GM23338 (cell line): ENCODE results near the gene RAB8B. TPM values are rescaled to one million over a fixed set of nuclear protein-coding genes. Genes with fewer than 3 reads are reported as not detected.

Experiments
- ATAC-seq: fragments of 200-7000 bp; cut with Tn5 transposase; 3 replicates; pipeline ENCODE4 v1.9.1; 2020
- DNase-seq: peaks from one replicate; pipeline ENCODE4 v3.0.0-alpha.2; 2015; ENCODE audit warnings: low spot score
- H2AFZ ChIP-seq: fragments of 200-600 bp; sonication (generic); 2 replicates; pipeline ENCODE4 v1.8.0; 2016; ENCODE audit warnings: antibody characterized with exemption, mild to moderate bottlenecking, moderate library complexity
- H3F3A ChIP-seq: fragments of 200-600 bp; sonication (generic); replicated peaks from 2 replicates; pipeline ENCODE4 v1.8.0; 2017; ENCODE audit warnings: antibody characterized with exemption, mixed run types, low read depth
- H3K27ac ChIP-seq: fragments of 200-600 bp; sonication (generic); 2 replicates; pipeline ENCODE4 v1.6.1; 2016; ENCODE audit warnings: low read depth
- H3K27me3 ChIP-seq: fragments of 200-600 bp; sonication (generic); 2 replicates; pipeline ENCODE4 v1.8.0; 2016; ENCODE audit warnings: mild to moderate bottlenecking, mixed run types, moderate library complexity; ENCODE audit not compliant: insufficient read depth
- H3K36me3 ChIP-seq: fragments of 200-600 bp; sonication (generic); 2 replicates; pipeline ENCODE4 v1.8.0; 2016; ENCODE audit warnings: mild to moderate bottlenecking; ENCODE audit not compliant: insufficient read depth
- H3K4me1 ChIP-seq: fragments of 200-600 bp; sonication (generic); 2 replicates; pipeline ENCODE4 v1.8.0; 2016; ENCODE audit warnings: mild to moderate bottlenecking, moderate library complexity; ENCODE audit not compliant: insufficient read depth
- H3K4me2 ChIP-seq: fragments of 200-600 bp; sonication (generic); 2 replicates; pipeline ENCODE4 v1.7.1; 2017; ENCODE audit warnings: mixed run types
- H3K4me3 ChIP-seq: fragments of 200-600 bp; sonication (generic); 2 replicates; pipeline ENCODE4 v1.6.1; 2016; ENCODE audit warnings: mixed run types
- H3K79me2 ChIP-seq: fragments of 200-600 bp; sonication (generic); replicated peaks from 2 replicates; pipeline ENCODE4 v1.8.0; 2017; ENCODE audit warnings: mild to moderate bottlenecking; ENCODE audit not compliant: insufficient read depth
- H3K9me2 ChIP-seq: fragments of 200-600 bp; sonication (generic); 2 replicates; pipeline ENCODE4 v1.8.0; 2017; ENCODE audit not compliant: insufficient read depth
- H4K20me1 ChIP-seq: fragments of 200-600 bp; sonication (generic); replicated peaks from 2 replicates; pipeline ENCODE4 v1.8.0; 2017; ENCODE audit warnings: mild to moderate bottlenecking; ENCODE audit not compliant: insufficient read depth
- H3K27ac Mint-ChIP-seq: 2 replicates; pipeline ENCODE4 v1.8.0; 2020; ENCODE audit warnings: inconsistent platforms, mild to moderate bottlenecking, moderate library complexity, mixed read lengths
- H3K27me3 Mint-ChIP-seq: 3 replicates; pipeline ENCODE4 v1.8.0; 2022; ENCODE audit warnings: low read depth, mild to moderate bottlenecking, moderate library complexity, mixed read lengths, inconsistent platforms; ENCODE audit not compliant: insufficient read depth, poor library complexity
- H3K36me3 Mint-ChIP-seq: 3 replicates; pipeline ENCODE4 v1.8.0; 2021; ENCODE audit warnings: low read depth, mild to moderate bottlenecking, inconsistent platforms, moderate library complexity, mixed read lengths
- H3K4me1 Mint-ChIP-seq: 3 replicates; pipeline ENCODE4 v1.8.0; 2020; ENCODE audit warnings: mild to moderate bottlenecking, inconsistent platforms, mixed read lengths
- H3K4me3 Mint-ChIP-seq: 3 replicates; pipeline ENCODE4 v1.8.0; 2021; ENCODE audit warnings: moderate library complexity, mild to moderate bottlenecking, inconsistent platforms, mixed read lengths
- H3K9me3 Mint-ChIP-seq: 3 replicates; pipeline ENCODE4 v1.8.0; 2020; ENCODE audit warnings: moderate library complexity, mild to moderate bottlenecking, inconsistent platforms, mixed read lengths
- CREB1 ChIP-seq: fragments of 250-450 bp; sonication (Bioruptor Pico); IDR thresholded peaks from 2 replicates; pipeline ENCODE4 v1.5.0; 2020; ENCODE audit warnings: low read depth, mild to moderate bottlenecking, moderate library complexity
- CTCF ChIP-seq, 2 experiments: fragments of 200-600 bp in 1 of 2; sonication (generic) in 1 of 2; conservative IDR thresholded peaks; 2 replicates each; pipeline versions ENCODE4 v1.5.1 to v1.6.1; 2016 to 2017; ENCODE audit warnings: antibody characterized with exemption in 2 of 2, low read depth in 2 of 2, mild to moderate bottlenecking in 2 of 2, moderate library complexity in 1 of 2
- EZH2 ChIP-seq: fragments of 200-600 bp; sonication (generic); IDR thresholded peaks from one replicate; pipeline ENCODE4 v1.8.0; 2017; ENCODE audit warnings: antibody characterized with exemption, mild to moderate bottlenecking, low read depth; ENCODE audit not compliant: unreplicated experiment
- EZH2phosphoT487 ChIP-seq: fragments of 200-600 bp; sonication (generic); IDR thresholded peaks from one replicate; pipeline ENCODE4 v1.8.1; 2018; ENCODE audit warnings: antibody characterized with exemption; ENCODE audit not compliant: unreplicated experiment
- JUNB ChIP-seq: IDR thresholded peaks from one replicate; pipeline ENCODE4 v1.6.1; 2016; ENCODE audit warnings: antibody characterized with exemption; ENCODE audit not compliant: unreplicated experiment
- NANOG ChIP-seq: IDR thresholded peaks from 2 replicates; pipeline ENCODE4 v1.6.1; 2016; ENCODE audit warnings: antibody characterized with exemption, borderline replicate concordance
- REST ChIP-seq: IDR thresholded peaks from one replicate; pipeline ENCODE4 v1.6.1; 2018; ENCODE audit warnings: antibody characterized with exemption; ENCODE audit not compliant: unreplicated experiment
- STAT1 ChIP-seq: IDR thresholded peaks from one replicate; pipeline ENCODE4 v1.6.1; 2016; ENCODE audit warnings: antibody characterized with exemption; ENCODE audit not compliant: unreplicated experiment
- ZNF114 ChIP-seq: fragments of 250-450 bp; sonication (Bioruptor Pico); IDR thresholded peaks from 2 replicates; pipeline ENCODE4 v1.5.0; 2020; ENCODE audit warnings: mild to moderate bottlenecking, moderate library complexity
- ZNF331 ChIP-seq: fragments of 250-450 bp; sonication (Bioruptor Pico); IDR thresholded peaks from 2 replicates; pipeline ENCODE4 v1.5.0; 2020; ENCODE audit warnings: low read depth, mild to moderate bottlenecking, moderate library complexity
- ZNF462 ChIP-seq: fragments of 250-450 bp; sonication (Bioruptor Pico); IDR thresholded peaks from 2 replicates; pipeline ENCODE4 v1.5.0; 2020; ENCODE audit warnings: mild to moderate bottlenecking, moderate library complexity
- polyA plus RNA-seq: library from polyadenylated mRNA; unstranded; fragments of >200 nt; fragmentation: Nextera tagmentation; extraction: Ambion mirVana; gene quantifications from 2 replicates; pipeline ENCODE4 v1.2.1, GENCODE V29; 2016
- total RNA-seq: library from RNA; depleted of rRNA; stranded (reverse); fragments of >200 nt; shearing (Covaris generic); gene quantifications from 2 replicates; pipeline ENCODE4 v1.2.3, GENCODE V29; 2014

Gene RAB8B
- total and polyA plus RNA-seq, 2 experiments from 2014 or later, result 23.2 to 41.7 TPM

GRCh38 chr15:63156086-63156710, 33.2 kb upstream of the RAB8B start:
- H3K27ac Mint-ChIP-seq, result 0 out of 2 replicates have a peak overlapping the region, but pooled peaks have one; percentile 96

GRCh38 chr15:63156755-63157117, 32.7 kb upstream of the RAB8B start:
- H3K27ac Mint-ChIP-seq, result peak overlapping the region; percentile 96
- H3K4me1 ChIP-seq, result no peaks in the 10 kb centered on the region
- peak overlapping the region; percentile 83 for H3K4me3 ChIP-seq
- peak overlapping the region; percentile 74 for H3K4me2 ChIP-seq
- H3K27me3 Mint-ChIP-seq, result peaks cover 2% of the 10 kb centered on the region
- H3K9me3 Mint-ChIP-seq, result no peaks in the 10 kb centered on the region
- peaks cover 28% of the 10 kb centered on the region for H3K79me2 ChIP-seq
- H3K4me1 Mint-ChIP-seq, result peaks cover 6% of the 10 kb centered on the region
- peak overlapping the region; percentile 95 for H3K4me3 Mint-ChIP-seq
- peak overlapping the region; percentile 77; the same call in 1 of the 2 replicates for H2AFZ ChIP-seq
- peaks cover 5% of the 10 kb centered on the region for H3F3A ChIP-seq
- no peaks in the 10 kb centered on the region for H3K9me2 ChIP-seq
- no peaks in the 10 kb centered on the region for H4K20me1 ChIP-seq
- peaks cover 28% of the 10 kb centered on the region for H3K36me3 ChIP-seq
- peaks cover 24% of the 10 kb centered on the region; the same call in 2 of the 3 replicates for H3K36me3 Mint-ChIP-seq
- no peak; the same call in 2 of the 3 replicates for ATAC-seq
- H3K27ac ChIP-seq, result peak overlapping the region; percentile 96
- DNase-seq, result peak; percentile 39
- H3K27me3 ChIP-seq, result no peaks in the 10 kb centered on the region
- TF ChIP-seq ZNF114 (CRISPR knock-in tag) (no peak), ZNF331 (no peak), CTCF (conservative IDR thresholded peaks at IDR 0.05; ENCODE audit: low read depth in 2 of 2) (no peak), JUNB (no peak), ZNF462 (no peak), EZH2phosphoT487 (no peak), STAT1 (no peak), REST (no peak), CREB1 (CRISPR knock-in tag) (no peak)

More at GRCh38 chr15:63156086-63156710, 33.2 kb upstream of the RAB8B start:
- Mint-ChIP-seq H3K36me3 (peaks cover 30% of the 10 kb centered on the region; the same call in 2 of the 3 replicates), H3K27me3 (peaks cover 2% of the 10 kb centered on the region), H3K4me3 (peak overlapping the region; percentile 95), H3K9me3 (no peaks in the 10 kb centered on the region), H3K4me1 (peaks cover 6% of the 10 kb centered on the region)
- Histone ChIP-seq H3K27ac (peak overlapping the region; percentile 96; the same call in 1 of the 2 replicates), H3K9me2 (no peaks in the 10 kb centered on the region), H3K4me3 (peak overlapping the region; percentile 83), H3K36me3 (peaks cover 28% of the 10 kb centered on the region), H2AFZ (no peak overlapping the region), H3K4me1 (no peaks in the 10 kb centered on the region), H4K20me1 (no peaks in the 10 kb centered on the region), H3K4me2 (peak overlapping the region; percentile 74), H3K79me2 (peaks cover 28% of the 10 kb centered on the region), H3F3A (peaks cover 5% of the 10 kb centered on the region), H3K27me3 (no peaks in the 10 kb centered on the region)
- TF ChIP-seq NANOG, result no peak
- no peak for TF ChIP-seq EZH2
- no peak for TF ChIP-seq ZNF331
- DNase-seq (no peak), ATAC-seq (no peak)
